NOMO-1 treated with DMSO at 0.1 percent for 48 hours (cell line): Measurements from ENCODE around the gene SPTAN1.
A peak's percentile ranks its signal among the peaks of the same experiment; 100 is the strongest.
"Not testable (repeated sequence)": the region's sequence is repeated elsewhere in the genome, so short reads cannot be mapped to it uniquely, and the experiment has no call there.

ENCODE experiments used
- DNase-seq: peaks from one replicate; lab custom pipeline; 2025; ENCODE audit not compliant: unreplicated experiment; lab: John Stamatoyannopoulos, UW

The SPTAN1 gene

GRCh38 chr9:128552153-128552743, at the start of gene SPTAN1:
Gene SPTAN1, plus strand, starts transcription at chr9:128552587. Its CDS starts 14,154 bp downstream, at chr9:128566741.
- DNase-seq = peak; percentile 82

DNA sequence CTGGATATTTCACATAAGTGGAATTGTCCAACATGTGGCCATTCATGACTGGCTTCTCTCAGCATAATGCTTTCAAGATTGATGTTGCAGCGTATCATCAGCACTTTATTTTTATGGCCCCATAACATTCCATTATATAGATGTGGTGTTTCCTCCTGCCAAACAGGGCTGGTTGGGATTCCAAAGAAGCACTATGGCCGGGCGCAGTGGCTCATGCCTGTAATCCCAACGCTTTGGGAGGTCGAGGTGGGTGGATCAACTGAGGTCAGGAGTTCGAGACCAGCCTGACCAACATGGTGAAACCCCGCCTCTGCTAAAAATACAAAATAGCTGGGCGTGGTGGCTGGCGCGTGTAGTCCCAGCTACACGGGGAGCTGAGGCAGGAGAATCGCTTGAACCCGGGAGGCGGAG, 49.0 kb upstream of the SPTAN1 start:
- DNase-seq = not testable (repeated sequence)

GRCh38 chr9:128503870-128504269, 48.5 kb upstream of the SPTAN1 start:
- DNase-seq = no peak

DNA sequence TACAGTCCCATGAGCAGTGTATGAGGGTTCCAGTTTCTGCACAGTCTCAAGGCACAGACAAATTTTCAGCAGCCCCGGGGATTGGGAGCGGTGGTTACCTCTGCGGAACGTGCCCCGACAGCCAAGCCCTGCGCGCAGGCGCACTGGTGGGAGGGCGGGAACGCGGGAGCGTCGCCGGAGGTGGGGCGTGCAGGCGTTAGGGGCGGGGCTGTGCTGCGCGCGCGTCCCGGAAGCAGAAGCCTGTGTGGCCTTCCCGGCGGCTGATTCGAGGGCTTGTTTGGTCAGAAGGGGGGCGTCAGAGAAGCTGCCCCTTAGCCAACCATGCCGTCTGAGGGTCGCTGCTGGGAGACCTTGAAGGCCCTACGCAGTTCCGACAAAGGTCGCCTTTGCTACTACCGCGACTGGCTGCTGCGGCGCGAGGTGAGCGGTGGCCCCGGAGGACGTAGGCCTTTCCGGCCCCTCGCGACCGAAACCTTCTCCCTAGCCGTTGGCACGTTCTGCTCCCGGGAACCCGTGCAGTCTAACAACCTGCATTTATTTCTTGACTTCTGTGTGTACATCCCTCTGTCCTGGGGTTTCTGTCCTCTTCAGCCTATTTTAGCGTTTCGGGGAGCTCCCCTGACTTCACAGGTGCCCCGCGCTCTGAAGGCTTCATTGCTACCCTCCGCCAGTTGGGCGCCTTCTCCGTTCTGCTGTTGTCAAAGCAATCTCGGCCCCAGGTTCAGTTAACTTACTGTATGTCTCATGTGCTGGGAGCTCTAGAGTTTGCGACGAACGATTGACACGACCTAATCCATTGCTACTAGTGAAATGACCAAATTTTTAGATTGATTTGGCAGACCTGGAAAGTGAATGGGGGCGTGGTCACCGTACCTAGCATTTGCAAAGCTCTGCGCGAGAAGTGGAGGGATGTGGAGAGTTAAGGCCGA, 47.6 kb upstream of the SPTAN1 start, which contains the start of gene GLE1:
TSS of gene GLE1 (plus strand) at position 235 of the 929 bp plus-strand sequence. CDS start at position 322, 87 bp downstream.
- peak; percentile 86 for DNase-seq

GRCh38 chr9:128505414-128505765, 47.0 kb upstream of the SPTAN1 start:
- no peak for DNase-seq

DNA sequence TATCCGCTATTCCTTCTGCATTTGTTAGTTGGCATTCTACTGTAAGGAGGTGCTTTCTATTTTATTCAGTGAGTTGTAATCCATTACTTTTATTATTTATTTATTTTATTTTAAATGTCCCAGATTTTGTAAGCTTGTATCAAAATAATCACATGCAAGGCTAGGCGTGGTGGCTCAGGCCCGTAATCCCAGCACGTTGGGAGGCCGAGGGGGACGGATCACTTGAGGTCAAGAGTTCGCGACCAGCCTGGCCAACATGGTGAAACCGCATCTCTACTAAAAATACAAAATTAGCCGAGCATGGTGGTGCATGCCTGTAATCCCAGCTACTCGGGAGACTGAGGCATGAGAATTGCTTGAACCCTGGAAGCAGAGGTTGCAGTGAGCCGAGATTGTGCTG, 46.5 kb upstream of the SPTAN1 start:
- DNase-seq = not testable (repeated sequence)

DNA sequence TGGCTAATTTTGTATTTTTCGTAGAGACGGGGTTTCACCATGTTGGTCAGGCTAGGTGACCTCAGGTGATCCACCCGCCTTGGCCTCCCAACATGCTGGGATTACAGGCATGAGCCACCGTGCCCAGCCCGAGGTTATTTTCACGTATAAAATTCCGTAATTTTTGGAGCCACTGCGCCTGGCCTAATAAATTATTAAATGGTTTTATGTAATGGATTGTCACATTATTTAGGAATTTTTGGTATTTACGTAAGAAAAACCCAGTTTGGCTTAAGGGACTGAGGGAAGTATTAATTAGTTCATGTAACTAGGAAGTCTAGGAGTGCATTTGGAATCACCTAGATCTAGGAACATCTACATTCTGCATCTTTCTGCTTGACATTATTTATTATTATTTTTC, 39.6 kb upstream of the SPTAN1 start:
- no peak for DNase-seq

DNA sequence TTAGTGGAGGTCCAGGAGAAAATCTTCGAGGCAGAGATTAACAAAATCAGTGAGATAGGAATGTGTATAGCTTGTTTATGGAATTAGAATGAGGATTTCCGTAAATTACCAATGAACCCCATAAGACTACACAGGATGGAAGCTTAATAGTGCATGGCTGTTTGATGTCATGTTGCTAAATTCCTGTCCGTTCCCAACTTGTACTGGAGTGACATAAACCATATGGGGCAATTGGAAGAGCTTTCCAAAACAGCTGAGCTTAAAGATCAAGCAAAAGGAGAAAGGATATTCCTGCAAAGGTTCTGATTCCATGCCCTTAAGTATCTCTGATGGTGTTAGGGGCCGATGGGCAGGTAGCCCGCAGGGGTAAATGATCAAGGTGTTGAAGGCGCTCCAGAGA, 30.4 kb upstream of the SPTAN1 start:
- DNase-seq = no peak

DNA sequence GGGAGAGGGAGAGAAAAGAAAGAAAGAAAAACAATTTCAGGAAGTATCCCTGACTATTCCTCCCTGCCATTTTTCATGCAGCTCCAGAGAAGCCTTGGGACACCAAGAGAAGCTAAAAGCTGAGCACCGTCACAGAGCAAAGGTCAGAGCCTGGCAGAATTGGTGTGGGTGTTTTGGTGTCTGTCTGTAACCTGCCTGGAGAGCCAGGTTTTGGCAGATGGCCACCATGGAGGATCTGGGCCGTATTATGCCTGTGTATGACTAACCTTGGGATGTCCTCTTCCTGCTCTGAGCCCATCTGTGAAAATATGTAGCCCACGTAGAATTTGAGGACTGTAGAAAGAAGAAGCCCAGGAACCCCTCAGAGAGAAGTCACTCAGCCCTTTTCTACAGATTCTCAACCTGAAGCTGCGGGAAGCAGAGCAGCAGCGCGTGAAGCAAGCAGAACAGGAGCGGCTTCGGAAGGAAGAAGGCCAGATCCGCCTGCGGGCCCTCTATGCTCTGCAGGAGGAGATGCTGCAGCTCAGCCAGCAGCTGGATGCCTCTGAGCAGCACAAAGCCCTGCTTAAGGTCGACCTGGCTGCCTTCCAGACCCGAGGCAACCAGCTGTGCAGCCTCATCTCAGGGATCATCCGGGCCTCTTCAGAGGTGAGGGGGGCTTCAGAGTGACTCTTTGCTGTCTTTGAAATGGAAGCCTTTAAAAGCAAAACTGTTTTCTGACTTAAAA, 29.0 kb upstream of the SPTAN1 start:
- no peak for DNase-seq

GRCh38 chr9:128526720-128527119, 25.7 kb upstream of the SPTAN1 start:
- no peak for DNase-seq

DNA sequence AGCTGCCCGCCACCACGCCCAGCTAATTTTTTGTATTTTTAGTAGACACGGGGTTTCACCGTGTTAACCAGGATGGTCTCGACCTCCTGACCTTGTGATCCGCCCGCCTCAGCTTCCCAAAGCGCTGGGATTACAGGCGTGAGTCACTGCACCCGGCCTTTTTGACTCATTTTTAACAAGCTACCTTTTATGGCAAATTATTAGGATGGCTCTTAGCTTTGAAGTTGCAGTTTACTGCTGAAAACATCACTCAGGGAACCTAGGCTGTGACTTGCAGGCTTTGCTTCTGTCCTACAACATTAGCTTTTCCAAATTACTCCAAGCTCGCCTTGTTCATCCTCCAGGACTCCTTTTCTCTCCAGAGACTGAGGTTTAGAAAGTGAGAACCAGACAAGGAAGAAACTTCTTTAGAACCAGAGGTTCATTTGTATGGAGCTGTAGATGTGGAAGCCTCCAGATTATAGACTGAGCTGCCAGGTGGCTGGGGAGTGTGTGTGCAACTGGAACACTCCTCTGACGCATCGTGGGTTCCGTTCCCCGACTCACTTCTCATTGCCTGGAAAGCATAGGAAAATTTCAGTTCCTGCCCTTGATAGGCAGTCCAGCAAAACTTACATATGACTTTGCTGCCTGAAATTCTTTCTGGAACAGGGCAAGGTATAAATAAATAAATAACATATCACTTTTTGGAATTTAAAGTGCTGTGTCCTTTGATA, 23.8 kb upstream of the SPTAN1 start:
- DNase-seq = no peak

DNA sequence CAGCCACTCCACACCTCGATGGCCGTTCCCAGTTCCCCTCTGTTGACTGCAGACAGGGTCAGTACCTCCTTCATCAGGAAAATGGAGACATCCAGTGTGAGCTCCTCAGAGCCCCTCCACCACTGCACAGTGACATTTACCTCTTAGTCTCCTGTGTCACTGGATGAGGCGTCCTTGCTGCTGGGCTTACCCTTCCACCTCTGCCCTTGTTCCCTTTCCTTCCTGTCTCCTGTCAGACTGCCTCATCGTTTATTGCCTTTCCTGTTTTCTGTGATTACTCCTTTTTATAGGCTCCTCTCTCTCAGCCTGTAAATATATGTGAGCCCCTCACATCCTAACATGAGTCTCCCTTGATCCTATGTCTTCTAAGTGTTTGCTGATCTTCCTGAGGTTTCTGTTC, 23.2 kb upstream of the SPTAN1 start:
- DNase-seq = no peak

DNA sequence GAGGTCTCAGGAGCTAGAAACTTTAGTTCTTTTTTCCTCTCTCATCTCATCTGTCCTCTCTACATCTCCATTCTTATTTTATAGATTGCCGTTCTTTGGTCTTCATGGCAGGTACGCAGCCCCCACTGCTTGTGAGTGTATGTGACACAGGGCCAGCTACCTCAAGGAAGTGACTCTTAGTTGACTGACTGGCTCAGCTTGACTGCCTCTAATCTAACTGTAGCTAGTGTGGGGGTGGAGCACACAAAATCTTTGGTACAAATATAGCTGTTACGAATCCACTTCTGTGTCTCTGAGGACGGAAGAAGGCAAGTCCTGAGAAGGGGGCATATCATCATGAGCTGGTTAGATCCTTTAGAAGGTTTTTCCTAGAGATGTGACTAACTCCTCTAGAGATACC, 19.8 kb upstream of the SPTAN1 start:
- no peak for DNase-seq

DNA sequence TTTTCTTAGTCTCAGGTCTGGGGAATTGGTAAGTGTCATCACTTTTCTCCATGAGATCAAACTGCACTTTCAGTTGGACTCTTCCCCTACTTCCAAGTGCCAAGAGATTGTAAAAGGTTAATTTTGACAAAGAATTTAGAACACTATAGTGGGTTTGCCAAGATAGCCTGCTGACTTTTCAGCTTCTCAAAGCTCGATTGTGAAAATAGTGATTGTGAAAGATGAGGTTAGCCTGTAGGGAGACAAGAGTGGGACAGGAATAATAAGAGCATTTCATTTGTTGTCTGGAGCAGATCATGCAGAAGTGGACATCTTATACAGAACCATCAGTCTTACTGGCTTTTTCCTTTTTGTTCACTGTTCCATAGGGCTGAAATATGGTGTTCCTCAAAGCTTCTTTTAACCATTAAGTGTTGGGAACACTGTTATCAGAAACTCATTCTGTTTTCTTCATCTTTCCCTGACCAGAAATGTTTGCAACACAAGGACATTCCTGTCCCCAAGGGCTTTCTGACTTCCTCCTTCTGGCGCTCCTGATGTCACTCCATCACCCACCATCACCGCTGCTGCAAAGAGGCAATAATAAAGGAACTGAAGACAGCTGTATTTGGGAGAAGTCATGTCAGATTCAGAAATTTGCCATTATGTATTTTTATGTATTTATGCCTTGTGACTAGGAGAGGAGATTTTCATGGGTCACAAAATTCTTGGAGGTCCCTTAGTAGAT, 11.6 kb upstream of the SPTAN1 start:
- DNase-seq = peak; percentile 10

DNA sequence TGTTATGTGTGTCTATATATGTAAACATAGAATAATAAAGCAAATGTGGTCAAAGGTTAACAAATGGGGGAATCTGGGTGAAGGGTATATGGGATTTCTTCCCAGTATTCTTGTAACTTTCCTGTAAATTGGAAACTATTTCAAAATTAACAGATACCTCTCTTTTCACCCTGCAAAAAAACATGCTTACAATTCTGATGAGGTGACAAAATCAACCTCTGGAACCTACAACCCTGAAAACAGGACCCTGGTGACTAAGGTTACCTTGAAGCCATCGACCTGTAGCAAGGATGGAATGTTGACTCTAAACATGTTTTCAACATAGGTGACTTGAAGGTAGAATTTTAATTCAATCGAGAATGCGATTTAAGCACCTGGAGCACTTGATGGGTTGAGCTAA, 5.9 kb upstream of the SPTAN1 start:
- no peak for DNase-seq

DNA sequence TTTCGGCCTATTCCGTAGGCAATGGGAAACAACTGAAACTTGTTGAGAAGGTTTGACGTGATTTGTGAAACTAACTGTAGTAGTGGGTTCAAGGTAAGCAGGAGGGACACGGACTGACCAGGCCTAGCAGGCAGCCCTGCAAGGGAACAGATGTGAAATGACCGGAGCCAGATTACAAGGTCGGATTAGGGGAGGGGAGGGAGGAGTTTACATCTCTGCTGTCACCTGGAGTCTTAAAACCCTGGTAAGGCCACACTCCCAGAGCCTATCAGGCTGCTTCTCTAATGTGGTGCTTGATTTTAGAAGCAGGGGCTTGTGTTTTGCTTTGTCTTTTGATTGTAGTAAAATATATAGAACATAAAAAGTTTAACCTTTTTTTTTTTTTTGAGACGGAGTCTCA, 3.5 kb upstream of the SPTAN1 start:
- DNase-seq = no peak

GRCh38 chr9:128550226-128550625, 2.2 kb upstream of the SPTAN1 start:
- no peak for DNase-seq

DNA sequence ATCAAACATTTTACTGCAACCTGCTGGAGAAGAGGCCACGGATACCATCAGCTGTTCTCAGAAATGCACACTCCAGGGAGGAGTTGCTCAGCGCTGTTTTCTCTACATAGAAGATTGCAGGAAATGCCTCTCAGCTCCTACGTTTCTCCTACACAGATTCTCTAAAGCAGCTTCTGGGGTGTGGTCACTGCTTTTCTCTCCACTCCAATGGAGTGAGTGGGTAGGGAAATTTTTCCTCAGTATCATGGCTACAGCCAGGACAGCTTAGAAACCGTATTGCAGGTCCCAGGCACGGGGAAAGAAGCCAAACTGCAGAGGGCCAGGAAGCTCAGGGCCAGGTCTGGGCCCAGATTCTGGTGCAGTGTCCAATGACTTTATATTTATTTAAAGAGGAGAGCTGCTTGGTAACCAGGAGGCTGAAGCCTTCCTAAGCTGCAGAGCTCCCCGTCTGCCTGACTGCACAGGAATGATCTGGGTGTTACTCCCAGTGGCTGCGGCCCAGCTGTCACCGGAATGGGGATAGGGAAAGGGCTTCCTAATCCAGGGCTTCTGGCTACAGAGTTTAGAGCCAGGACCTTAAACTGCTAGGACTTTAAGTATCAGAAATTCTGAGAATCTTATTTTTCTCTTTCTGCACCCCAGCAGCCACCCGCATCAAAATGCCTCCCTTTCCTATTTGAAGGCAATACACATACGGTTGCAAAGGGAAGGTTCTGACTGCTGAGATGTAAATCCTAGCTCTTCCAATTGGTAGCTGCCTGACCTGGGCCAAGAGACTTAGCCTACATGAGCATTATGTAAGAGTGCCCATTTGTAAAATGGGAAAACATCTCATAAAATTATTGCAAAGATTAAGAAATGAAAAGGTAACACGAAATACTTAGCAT, 1.4 kb upstream of the SPTAN1 start:
- DNase-seq = no peak

DNA sequence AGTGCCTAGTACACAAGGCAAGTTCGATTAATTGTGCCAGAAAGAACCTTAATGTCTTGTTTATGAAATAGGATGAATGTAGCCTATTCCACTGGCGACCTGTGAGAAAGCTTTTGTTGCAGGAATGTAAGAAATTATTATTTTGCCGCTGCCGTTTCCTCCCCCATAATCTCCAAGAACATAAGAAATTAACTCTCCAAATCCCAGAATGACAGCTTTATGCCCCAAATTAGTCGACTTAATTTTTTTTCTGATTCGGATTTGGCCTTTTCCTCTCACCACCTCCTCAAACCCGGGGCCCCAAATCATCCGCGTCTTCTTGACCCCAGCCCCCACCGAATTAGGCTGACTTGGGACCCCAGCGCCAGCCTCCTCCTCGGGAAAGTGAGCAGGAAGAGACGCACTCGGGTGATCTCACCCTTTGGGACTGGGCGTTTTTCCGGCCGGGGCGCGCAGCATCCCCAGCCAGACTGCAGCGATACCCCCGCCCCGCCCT, 682 bp upstream of the SPTAN1 start:
- DNase-seq = no peak
